NCI-H748 (cell line): ENCODE data around the gene TMEM168.
"Not testable (repeated sequence)": the region's sequence is repeated elsewhere in the genome, so short reads cannot be mapped to it uniquely, and the experiment has no call there.

Experiments used
- DNase-seq: peaks from one replicate; lab custom pipeline; 2025; ENCODE audit not compliant: unreplicated experiment; lab: John Stamatoyannopoulos, UW

The TMEM168 gene, protein sequence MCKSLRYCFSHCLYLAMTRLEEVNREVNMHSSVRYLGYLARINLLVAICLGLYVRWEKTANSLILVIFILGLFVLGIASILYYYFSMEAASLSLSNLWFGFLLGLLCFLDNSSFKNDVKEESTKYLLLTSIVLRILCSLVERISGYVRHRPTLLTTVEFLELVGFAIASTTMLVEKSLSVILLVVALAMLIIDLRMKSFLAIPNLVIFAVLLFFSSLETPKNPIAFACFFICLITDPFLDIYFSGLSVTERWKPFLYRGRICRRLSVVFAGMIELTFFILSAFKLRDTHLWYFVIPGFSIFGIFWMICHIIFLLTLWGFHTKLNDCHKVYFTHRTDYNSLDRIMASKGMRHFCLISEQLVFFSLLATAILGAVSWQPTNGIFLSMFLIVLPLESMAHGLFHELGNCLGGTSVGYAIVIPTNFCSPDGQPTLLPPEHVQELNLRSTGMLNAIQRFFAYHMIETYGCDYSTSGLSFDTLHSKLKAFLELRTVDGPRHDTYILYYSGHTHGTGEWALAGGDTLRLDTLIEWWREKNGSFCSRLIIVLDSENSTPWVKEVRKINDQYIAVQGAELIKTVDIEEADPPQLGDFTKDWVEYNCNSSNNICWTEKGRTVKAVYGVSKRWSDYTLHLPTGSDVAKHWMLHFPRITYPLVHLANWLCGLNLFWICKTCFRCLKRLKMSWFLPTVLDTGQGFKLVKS

DNA sequence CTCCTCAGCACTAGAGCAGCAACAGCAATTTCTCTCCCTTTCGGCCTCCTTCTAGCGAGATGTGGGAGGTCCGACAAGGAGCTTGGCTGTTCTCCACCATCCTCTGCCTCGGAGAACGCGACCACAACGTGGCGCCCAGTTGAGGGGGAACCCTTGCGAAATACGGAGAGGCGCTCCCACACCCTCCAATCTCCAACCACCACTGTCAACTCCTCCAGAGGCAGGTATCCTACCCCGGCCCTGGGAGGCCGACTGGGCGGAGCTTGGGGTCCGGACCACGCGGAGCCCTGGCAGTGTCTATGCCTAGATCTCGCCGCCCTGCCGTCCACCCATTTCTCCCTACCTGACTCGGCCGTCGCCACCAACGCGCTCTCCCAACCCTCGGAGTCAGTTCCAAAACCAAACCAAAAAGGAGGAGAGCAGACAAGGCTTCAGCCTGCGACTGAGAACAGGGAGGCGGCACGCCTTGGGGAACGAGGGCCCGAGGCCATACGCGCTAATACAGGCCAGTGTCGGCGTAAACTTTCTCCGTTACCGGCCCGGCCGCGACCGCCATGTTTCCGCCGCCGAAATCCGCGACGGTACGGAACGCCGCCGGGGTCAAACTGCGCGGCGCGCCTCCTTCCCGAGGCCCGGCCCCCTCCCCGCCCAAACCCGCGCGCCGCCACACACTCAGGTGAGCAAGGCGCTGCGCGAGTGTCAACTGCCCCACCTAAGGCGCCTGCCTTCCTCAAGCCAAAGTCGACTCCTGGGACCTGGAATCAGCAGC lies at the start of gene TMEM168:
Gene TMEM168 (minus strand): TSS at position 577 of the 769 bp plus-strand sequence. CDS start 5,568 bp downstream, outside the sequence.
- peak; percentile 88 for DNase-seq

- DNase-seq: not testable (repeated sequence)
These were observed 45.7 kb upstream of the TMEM168 start for GRCh38 chr7:112835928-112836327.

DNA sequence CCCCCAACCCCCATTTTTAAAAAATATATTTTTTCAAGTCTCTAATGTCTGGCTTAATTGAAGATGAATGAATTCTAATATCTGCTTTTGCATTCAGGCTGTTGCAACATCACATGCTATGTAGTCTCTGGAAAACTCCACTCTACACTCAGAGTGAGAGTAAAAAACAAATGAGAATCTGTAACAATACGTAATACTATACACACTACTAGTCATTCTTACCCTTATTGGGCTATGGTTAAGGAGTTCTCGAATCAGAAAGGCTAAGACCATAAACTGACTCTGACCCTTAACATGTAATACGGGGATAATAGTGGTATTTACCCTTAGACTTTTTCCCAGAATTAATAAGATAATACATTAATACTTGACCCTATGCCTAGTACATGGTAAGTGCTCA lies 42.9 kb upstream of the TMEM168 start:
- no peak for DNase-seq

GRCh38 chr7:112830769-112831168 lies 40.6 kb upstream of the TMEM168 start:
- DNase-seq: no peak

DNA sequence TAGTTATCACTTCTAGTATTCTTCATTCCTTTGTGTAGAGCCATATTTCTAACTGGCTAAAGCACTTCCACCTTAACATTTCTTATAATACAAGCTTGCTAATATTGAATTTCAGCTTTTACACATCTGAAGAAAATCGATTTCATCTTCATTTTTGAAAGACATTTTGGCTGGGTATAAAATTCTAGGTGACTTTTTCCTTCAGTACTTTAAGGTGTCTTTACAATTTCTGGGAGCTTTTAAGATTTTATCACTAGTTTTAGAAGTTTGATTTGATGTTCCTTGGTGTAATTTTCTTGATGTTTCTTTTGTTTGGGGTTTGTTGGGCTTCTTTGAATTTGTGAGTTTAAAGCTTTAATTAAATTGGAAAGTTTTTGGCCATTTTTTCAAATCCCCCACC lies 38.5 kb upstream of the TMEM168 start:
- no peak for DNase-seq

DNA sequence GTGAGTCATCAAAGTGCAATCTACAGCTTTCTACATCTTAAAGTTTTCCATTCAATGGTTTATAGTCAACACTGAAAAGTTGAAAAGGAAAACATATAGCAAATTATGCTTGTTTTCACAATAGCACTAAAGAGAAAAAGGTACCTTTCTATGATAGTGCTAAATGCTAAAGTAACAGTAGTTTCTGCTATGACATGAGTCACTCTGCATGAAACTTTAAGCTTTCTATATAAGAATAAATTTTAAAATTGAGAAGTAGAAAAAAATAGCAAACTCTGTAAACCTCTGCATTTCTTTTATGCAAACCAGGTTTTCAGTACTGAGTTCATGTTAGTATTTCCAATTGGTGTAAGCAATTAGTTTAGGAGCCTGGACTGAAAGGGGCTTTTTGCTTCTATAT lies 31.2 kb upstream of the TMEM168 start:
- no peak for DNase-seq

DNA sequence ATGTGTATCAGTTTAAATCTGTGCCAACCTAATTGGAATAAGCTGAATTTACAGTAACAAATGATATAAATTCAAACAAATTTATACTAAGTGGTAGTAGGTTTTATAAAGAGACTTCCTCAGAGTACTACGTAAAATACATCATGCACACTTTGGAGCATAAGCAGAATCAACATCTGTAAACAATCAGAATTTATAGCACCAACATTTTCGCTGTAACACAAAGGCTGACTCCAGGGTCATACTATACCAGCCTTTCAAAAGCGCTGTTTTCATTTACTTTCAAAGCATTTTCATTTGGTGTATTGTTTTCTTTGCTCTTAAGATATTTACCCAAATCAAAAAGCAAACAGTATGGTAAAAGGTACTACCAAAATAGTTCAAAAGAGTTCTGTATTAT lies 29.3 kb upstream of the TMEM168 start:
- no peak for DNase-seq

GRCh38 chr7:112806156-112806555 lies 16.0 kb upstream of the TMEM168 start:
- no peak for DNase-seq

DNA sequence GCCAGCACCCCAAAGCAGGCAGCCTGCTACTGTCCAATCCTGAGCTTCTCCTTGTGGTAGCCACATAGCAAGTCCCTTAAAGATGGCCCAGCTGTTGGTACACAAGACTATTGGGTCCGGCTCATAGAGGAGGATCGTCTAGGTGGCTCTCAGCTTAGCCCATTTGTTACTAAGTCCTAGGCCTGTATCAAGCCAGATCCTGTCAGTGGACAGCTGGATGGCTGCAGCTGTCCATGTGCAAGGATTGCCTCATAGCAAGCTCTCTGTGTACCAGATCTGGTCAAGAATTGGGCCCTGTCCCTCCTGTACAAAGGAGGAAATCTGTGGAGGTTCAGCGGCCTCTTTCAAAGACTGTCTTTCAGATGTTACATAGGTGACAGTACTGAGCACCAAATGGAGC lies 12.2 kb upstream of the TMEM168 start:
- no peak for DNase-seq

- DNase-seq: no peak
These were observed 10.3 kb upstream of the TMEM168 start for GRCh38 chr7:112800486-112800885.

GRCh38 chr7:112799448-112800120 lies 9.4 kb upstream of the TMEM168 start:
- DNase-seq: no peak

- DNase-seq: peak; percentile 35
These were observed 8.3 kb upstream of the TMEM168 start for GRCh38 chr7:112798274-112799159.

DNA sequence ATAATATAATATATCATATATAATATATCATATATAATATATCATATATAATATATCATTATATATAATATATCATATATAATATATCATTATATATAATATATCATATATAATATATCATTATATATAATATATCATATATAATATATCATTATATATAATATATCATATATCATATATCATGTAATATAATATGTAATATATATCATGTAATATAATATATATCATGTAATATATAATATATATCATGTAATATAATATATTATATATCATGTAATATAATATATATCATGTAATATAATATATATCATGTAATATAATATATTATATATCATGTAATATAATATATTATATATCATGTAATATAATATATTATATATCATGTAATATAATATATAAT lies 6.4 kb upstream of the TMEM168 start:
- not testable (repeated sequence) for DNase-seq

DNA sequence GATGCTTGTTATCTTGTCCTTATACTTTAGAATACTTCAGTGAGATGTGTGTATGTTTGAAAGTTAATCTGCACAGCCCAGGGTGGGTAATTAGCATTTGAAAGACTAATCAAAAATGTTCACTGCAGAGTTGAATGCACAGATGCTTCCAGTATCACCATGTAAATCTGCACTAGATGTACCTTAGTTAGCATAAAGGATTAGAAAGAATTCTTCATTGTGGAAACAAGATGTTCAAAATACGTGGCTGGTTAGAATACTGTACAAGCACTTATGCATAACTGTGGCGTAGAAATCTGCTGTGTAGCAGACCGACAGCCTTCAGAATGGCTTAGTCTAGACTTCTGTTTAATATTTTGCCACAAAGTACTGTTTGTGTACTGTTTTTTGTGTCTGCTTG lies 2.2 kb upstream of the TMEM168 start:
- no peak for DNase-seq

- no peak for DNase-seq
These were observed 1.4 kb upstream of the TMEM168 start for GRCh38 chr7:112791465-112792168.

GRCh38 chr7:112790586-112791003 lies 402 bp upstream of the TMEM168 start:
- DNase-seq: no peak

DNA sequence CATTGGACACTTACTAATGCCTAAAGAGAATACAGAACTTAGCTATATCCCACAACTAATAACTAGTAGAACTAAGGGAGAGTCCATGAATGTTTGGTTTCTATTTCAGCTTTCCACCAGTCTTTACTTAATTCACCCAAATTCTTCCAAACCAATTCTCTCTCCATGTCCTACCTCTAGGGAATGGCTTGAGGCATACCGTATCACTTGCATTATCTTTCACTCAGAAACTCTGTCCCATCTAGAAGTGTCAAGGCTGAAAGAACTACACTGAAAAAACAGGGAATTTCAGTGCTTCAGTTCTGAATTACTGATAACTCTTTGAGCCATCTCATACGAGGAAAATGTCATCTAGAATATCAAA lies 758 bp downstream of the TMEM168 start:
- no peak for DNase-seq

GRCh38 chr7:112788778-112789343 lies 1.3 kb downstream of the TMEM168 start:
- DNase-seq: no peak

DNA sequence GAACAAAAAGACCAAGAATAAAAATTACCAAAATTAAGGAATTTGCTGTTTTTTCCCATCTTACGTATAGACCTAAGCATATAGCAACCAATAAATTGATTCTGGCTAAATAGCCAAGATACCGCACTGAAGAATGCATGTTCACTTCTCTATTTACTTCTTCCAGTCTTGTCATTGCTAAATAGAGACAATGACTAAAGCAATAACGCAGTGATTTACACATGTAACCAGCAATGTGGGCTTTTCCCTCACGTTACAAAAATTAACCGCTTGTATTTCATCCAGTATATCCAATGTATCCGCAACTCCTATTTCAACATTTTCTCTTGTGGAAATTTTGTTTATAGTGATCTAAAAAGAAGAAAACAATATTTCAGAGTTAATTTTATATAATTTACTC lies 5.6 kb downstream of the TMEM168 start:
- DNase-seq: no peak
